Vagina (tissue), 2 donors: ENCODE measurements around the gene EDARADD.

Source experiments
- CTCF ChIP-seq, 3 experiments: fragments of 450-650 bp in 2 of 3; fragments of 200-600 bp in 1 of 3; sonication (generic) in 1 of 3; IDR thresholded peaks; one replicate each; pipeline ENCODE4 v1.5.1; 2017 to 2019; ENCODE audit warnings: antibody characterized with exemption in 3 of 3, mild to moderate bottlenecking in 2 of 3, moderate library complexity in 2 of 3
- POLR2A ChIP-seq, 2 donors: fragments of 450-650 bp; IDR thresholded peaks; one replicate each; pipeline ENCODE4 v1.6.1; 2017; ENCODE audit warnings: antibody characterized with exemption in 2 of 2, mild to moderate bottlenecking in 2 of 2, moderate library complexity in 2 of 2

DNA sequence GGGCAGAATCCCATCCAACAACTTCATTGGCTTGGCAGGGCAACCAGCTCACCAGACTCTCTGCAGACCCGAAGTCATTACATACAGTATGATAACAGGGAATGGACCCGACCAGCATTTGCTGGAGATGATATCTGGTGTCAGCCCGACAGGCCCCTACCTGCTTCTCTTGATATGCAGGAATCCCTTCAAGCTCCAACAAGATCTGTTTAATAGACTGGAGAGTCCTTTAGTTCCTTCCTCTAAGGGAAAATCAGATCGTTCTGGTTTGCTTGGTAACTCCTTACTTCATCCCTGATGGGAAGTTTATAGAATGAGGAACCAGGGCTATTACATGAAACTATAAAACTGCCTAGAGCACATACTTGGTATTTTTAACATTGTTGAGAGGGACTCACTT, 61.2 kb downstream of the EDARADD start:
- TF ChIP-seq CTCF (IDR thresholded peaks at IDR 0.05) (no peak), POLR2A (IDR thresholded peaks at IDR 0.05) (no peak)
